DLD1 (cell line): ENCODE results near the gene SHE.

ENCODE experiments used
- in situ Hi-C: cut with HindIII; loops from 2 replicates; pipeline ENCODE4 v1.10.0; 2017; ENCODE audit warnings: low sequenced_read_pairs

SHE gene

DNA sequence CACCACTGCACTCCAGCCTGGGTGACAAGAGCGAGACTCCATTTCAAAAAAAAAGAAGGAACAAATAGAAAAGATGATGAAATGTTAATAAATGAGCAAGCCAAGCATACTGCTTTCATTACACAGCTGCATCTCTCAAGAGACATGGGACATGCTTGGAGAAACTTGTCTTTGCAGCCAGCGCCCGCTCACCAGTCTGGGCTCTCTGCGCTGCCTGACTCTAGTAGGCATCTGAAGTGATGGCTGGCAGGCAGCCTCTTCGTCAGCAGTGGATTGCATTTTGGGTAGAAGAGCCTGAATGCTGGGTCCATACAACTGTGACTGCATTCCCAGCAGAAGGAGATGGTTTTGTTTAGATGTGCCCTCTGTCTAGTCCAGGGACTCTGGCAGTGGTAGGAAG lies 49.1 kb downstream of the SHE start:
- in situ Hi-C loops, result no loop called here

DNA sequence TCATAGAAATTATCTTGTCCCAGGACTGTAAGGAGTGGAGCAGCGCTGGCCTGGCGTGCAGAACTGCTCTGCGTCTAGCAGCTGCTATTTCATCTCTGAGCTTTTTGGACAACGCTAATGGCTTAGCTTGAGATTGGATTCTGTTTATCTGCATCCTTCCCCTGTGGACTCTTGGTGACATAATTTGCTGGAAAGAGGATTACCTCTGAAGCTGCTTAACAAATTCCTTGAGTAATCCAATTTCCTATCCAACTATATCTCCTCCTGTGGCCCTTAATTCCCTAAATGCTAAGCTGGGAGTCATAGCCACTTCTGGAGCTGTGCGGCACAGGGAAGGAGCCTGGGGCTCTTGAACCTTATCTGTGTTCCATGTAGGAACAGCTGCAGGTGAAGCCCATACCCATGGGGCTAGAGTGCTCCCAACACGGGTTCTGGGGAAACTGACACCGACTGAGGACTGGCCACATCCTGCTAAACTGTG lies 53.8 kb downstream of the SHE start:
- in situ Hi-C loops, result no loop called here

DNA sequence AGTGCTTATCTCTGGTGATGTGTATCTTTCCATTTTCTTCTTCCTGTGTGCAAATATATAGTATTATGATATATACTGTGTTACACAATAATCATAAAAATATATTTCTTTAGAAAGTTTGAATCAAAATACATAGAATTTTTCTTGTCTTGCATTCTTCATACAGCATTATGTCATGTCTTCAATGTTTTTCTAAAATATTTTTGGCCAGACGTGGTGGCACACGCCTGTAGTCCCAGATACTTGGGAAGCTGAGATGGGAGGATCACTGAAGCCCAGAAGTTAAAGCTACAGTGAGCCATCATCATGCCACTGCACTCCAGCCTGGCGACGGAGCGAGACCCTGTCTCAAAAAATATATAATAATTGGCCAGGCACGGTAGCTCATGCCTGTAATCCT lies 55.4 kb downstream of the SHE start:
- in situ Hi-C loops, result no loop called here

DNA sequence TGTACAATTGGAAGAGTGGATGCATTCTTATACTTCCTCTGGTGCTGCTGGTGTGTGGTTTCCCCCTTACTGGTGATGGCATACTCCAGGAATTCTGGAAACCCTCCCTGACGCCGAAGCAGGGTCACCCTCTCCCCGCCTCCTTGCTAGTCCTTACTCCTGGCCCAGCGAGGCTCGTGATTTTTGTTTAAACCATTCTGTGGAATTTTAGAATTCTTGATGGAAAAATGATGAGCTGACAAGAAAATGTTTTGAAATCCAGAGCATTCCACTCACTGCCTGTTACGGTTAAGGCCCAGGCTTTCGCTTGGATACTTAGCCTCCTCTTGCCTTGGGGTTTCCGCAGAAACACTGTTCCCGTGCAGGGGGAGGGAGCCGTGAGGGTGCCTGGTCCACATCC lies 55.9 kb downstream of the SHE start:
- in situ Hi-C loops, result no loop called here

DNA sequence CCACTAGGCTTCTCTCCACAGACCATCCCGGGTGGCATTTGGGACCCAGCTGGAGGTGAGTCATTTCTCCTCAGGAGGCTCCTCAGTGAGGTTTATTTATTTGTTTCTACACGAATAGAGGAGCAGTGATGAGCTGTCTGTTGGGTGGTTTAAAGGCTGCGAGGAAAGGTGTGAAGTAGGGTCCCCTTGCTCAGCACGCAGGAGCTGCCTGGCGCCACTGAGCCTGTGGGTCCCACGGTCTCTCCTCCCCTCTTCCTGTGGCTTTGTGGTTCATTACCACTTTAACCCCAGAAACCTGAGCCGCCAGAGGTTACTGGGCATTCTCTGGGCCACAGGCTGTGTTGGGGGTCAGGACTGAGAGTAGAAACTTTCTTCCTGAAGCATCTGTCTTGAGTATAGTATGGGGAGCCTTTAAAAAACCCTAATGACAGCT lies 57.2 kb downstream of the SHE start:
- in situ Hi-C loops, result no loop called here

DNA sequence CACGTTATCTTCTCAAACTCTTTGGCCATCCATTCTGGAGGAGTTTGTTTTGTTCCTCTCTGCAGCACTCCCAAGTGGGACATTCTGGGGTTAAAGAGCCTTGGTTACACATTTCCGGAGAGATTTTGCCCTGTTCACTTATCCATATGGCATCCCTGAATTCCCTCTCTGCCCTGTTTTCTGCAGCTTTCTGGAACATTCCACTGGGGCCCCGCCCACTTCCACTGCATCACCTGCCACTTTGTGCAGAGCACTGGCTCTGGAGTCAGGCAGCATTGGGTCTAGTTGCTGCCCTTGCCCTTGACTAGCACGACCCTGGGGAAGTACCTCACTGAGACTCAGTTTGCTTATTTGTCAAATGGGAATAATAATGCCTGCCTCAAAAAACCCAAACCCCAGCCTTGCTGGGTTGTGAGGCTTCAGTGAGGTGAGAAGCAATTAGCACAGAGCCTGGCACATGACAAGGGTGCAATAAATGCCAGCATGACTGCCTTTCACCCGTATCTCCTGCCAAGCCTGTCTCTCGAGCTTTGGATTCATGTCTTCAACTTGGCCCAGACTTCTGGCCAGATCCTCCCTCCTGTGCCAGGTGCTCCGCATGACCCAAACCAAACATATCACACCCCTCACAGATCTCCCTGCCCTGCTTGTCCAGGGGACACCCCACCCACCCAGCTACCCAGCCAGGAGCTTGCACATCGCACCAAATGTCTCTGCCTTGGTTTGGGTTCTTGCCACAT lies 58.8 kb downstream of the SHE start:
- in situ Hi-C loops, result no loop called here

DNA sequence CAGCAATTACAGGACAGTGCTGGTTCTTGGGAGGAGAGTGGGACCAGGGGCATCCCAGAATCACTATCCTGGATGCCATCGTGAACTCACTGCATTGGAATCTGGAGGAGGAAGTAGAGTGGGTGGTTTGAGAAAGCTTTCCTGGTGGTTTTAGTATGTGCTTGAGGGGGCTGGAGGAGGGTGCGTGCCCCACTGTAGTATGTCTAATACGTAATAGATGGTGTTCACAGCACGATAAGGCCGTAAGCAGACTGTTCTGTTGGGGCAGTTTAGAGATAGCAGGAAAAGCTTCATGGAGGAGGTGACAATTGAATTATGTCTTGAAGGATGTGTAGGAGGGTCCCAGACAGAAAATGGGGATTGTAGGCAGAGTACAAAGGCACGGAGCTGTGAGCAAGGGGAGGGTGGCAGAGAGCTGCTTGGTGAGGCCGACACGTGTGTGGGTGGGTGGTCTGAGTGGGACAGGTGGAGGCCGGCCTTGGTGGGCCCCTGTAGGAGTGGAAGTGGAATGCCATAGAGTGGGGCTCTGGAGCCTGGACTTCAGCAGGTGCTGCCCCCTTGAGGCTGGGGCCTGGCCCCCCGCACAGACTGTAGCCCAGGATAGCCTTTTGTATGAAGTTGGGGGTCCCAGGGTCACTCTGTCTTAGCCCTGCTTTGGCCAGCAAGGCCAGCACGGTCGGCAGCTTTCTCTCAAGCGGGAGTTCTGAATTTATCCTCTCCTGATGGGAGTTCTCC lies 60.0 kb downstream of the SHE start:
- in situ Hi-C loops, result no loop called here

DNA sequence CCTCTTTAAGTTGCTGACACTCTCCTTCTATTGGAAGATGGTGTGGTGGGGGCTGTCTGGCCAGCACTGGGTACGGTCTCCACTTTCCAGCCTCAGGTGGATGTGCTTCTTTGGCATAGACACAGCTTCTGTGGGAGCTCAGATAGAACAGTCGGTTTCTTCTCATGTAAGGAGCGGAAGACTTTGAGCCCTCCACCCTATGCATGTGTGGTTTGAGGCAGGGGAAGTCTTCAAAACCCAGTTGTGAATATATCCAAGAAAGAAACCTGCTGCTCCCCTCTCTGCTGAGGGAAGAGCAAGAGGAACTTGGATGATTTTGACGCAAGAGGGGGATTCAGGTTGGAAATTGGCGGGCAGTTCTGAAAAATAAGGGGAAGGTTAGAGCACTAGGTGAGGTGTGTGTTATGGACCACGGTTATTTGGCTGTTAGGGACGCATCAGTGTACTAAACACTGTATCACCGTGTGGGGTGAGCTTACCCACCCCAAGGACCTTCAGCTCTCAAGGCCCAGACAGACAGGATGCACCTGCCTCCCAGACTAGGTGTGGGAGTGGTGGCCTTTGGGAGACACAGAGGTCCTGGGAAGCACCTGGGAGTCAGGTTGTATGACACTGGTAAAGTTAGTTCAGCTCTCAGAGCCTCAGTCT lies 60.8 kb downstream of the SHE start:
- in situ Hi-C loops, result no loop called here

DNA sequence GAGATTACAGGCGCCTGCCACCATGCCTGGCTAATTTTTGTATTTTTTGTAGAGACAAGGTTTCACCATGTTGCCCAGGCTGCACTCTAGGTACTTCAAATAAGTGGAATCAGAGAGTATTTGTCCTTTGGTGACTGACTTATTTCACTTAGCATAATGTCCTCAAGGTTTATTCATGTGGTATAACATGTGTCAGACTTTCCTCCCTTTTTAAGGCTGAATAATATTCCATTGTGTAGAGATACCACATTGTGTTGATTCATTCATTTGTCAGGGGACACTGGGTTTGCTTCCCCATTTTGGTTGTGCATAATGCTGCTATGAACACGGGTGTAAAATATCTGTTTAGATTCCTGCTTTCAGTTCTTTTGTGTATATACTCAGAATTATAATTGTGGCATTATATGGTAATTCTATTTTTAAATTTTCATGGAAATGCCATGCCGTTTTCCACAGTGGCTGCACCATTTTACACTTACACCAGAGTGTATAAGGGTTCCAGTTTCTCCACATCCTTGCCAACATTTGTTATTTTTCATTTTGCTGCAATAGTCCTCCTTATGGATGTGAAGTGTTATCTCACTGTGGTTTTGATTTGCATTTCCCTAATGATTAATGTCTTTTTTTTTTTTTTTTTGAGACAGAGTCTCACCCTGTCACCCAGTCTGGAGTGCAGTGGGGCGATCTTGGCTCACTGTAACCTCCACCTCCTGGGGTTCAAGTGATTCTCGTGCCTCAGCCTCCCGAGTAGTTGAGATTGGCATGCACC lies 62.0 kb downstream of the SHE start:
- in situ Hi-C loops, result no loop called here

DNA sequence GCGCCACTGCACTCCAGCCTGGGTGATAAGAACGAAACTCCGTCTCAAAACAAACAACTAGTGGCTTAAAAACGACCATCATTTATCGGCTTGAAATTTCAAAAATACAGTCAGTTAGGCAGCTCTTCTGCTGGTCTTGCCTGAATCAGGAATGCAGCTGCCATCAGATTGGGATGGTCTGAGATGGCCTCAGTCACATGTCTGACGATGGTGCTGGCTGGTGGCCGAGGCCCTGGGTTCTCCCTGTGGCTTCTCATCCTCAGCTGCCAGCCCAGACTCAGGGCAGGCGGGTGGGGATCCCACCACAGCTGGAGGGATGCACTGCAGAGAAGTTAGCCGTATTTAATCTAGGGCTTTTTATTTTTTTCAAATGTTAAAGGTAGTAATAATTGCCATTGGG lies 65.8 kb downstream of the SHE start:
- in situ Hi-C loops, result no loop called here

DNA sequence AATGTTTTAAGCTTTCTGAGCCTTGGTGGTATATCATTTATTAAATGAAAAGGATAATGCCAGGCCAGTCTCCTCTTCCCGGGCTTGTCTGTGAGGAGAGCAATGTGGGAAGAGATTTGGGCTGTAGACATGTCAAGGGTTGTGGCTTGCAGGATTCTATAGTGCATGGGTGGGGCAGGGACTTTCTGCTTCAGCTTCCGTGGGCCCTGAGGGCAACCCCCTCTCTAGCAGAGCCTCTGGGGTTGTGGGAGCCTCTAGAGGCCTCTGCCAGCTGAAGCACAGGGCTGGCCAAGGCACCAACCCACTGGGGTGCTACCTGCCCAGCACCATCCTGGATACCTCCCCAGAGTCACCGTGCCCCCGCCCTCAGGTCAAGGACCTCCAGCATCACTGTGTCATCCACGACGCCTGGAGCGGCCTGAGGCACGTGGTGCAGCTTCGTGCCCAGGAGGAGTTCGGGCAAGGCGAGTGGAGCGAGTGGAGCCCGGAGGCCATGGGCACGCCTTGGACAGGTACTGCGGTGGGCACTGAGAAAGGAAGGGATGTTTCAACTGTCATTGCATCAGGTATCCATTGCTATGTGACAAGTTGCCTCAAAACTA lies 66.5 kb downstream of the SHE start:
- in situ Hi-C loops, result no loop called here

DNA sequence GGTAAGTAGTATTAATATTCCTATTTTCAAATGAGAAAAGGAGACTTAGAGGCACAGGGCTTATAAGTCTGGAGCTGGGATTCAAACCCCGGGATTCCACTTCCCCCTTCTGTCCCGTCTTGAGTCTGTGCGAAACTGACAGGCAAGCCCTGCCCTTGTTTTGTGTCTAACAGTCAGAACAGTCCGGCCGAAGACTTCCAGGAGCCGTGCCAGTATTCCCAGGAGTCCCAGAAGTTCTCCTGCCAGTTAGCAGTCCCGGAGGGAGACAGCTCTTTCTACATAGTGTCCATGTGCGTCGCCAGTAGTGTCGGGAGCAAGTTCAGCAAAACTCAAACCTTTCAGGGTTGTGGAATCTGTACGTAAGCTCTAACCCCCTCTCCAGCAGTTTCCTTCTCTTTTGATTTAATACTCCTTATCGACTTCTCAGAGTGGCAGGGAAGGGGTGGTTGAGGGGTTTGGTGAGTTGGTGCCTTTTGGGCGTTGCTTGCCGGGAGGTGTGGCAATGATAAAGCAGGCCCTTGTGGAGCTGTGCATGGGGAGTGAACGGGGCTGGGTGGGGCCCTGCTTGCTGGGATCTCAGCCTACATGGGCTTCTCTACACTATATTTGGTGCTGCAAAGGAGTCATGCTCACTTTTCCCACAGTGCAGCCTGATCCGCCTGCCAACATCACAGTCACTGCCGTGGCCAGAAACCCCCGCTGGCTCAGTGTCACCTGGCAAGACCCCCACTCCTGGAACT lies 67.7 kb downstream of the SHE start:
- in situ Hi-C loops, result no loop called here

DNA sequence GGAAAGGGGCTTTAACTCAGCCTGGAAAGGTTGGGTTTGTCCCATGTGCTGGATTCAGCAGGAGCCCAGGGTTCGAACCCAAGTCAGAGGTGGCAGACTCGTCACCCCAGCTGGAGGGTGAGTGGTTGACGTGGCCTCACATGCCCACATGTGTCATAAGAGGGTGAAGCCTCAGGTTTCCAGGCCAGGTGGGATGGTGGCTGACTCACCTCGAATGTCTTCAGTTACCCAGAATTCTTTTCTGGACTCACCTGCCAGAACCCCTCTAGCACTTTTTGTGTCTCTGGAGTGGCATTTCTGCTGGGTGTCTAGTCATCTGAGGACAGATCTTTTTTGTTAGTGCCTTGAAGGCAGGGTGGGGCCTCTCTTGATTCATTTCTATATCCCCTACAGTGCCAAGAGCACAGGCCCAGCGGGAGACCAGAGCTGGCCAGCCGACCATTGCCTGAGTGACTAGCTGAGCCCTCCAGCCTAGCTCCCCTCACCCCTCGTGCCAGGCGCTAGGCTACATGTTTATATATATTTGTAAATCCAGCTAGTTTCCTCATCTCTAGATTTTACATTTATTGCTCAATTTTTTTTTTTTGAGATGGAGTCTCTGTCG lies 68.9 kb downstream of the SHE start:
- in situ Hi-C loops, result no loop called here

DNA sequence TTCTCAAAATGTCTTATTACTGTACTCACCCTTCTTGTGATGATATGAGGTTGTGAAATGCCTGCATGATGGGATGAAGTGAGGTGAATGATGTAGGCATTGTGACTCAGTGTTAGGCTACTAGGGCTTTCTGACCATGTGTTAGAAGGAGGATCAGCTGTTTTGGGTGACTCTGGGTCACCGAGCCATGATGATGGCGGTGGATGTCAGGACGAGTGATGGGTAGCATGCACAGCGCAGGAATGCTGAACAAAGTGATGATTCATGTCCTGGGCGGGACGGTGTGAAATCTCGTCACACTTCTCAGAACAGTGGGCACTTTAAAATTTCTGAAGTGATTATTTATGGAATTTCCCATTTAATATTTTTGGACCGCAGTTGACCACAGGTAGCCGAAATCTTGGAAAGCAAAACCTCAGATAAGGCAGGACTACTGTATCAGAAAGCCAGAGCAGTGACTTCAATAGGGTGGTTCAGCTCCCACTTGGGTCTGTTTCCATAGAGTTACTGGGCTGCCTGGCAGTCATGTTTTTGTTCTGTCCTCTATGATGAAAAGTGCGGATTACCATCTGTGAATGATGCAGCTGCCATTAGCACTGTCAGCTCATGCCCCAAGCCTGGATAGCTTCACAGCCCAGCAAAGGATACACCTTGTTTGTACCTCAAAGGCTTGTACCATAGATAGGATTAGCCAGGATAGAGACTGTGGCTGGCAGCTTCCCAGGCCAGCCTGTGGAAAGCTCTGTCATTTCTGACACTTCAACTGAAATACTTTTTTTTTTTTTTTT lies 70.4 kb downstream of the SHE start:
- in situ Hi-C loops, result no loop called here

DNA sequence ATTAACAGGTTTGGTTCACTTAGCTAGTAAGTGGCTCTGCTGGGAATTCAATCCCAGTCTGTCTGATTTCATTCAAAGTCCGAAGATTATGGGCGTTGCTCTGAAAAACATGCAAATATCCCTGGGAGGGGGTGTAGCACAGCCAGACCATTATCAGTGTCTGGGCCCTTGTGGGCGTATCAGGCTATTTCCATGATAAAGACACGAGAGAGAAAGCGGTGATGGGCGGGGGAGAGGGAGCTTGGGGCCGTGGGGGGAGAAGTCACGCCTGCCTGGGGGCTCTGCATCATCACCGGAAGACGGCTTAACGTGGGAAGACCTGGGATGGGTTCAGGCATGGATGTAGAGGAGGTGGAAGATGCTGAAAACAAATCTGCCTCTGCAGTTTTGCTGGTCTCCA lies 71.3 kb downstream of the SHE start:
- in situ Hi-C loops, result no loop called here

DNA sequence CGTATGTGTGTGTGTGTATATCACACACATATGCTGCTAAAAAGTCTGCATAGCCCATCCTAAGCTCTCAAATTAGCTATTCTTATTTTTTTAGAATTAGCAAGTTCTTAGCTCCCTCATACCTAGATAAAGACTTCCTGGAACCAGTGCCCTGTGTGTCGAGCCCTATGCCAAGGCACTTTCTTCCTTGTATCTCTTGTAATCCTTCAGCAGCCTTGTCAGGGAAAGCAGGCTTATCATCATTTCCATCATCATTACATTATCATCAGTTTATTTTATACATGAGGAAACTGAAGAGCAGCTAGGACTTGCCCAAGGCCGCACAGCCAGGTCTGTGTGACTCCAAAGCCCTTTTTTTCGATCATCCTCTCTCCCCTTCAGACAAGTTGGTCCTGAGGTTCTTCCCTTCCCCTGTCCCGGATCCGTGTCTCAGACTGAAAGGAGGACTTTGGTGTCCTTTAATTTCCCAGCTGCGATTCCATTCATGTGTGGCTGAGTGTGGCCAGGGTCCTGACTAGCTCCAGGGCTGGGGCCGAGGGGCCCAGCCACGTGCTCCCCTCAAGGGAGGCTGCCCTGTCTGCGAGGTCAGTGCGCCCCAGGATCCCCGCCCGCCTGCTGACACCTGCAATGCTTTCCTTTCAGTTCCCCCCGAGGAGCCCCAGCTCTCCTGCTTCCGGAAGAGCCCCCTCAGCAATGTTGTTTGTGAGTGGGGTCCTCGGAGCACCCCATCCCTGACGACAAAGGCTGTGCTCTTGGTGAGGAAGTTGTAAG lies 72.2 kb downstream of the SHE start:
- in situ Hi-C loops, result no loop called here
